GF-D8 (cell line): ENCODE data around the gene MX1.
A peak's percentile ranks its signal among the peaks of the same experiment; 100 is the strongest.

Experiments used
- DNase-seq: peaks from one replicate; lab custom pipeline; 2025; lab: John Stamatoyannopoulos, UW

Gene MX1

DNA sequence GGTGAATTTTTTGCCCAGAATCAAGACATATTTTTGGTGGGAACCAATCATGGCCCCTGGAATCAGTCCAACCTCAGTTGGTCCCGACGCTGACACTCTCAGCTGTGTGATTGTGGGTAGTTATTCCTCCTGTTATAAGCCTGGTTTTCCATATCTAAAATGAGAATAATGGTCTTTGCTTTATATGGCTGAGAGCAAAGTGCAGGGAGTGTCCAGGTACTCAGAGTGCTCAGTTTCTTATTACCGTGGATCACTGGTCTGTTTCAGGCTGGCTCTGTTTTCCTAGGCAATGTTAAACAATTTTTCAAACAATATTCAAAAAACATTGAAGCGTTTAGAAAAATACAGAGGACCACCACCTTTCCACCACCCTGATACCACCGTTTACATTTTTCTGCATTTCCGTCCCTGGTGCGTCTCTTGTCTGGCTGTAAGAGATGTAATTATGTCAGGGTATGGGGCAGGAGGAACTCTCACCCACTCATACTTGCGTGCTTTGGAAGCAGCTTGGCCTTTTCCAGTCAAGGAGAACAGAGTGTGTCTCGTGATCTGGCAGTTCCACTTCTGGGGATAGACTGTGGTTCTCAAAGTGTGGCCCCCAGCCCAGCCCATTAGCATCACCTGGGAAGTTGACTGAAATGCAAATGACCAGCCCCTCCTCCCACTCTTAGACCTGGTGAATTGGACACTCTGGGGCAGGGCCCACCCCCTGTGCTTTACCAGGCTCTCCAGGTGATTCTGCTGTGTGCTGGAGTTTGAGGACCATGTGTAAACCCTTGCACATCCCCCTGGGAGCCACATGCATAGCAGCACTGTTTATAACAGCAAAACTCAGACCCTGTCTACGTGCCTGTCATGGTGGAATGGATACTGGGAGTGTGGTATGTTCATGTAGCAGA is 6.8 kb downstream of the MX1 start:
- DNase-seq: no peak

DNA sequence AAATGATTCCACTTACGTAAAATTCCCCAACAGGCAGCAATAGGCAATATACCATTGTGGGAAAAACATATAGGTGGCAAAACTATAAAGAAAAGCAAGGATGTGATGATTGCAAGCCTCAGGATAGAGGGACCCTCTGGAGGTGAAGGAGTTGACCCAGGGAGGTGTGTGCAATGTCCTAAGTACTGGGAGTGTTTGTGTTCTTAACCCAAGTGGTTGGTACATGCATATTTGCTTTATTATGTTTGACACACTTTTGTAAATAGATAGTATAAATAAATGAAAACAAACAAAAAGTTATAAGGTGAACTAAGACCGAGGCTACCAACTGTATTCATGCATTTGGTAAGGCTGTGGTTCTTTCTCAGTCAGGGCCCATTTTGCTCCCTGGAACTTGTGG is 7.5 kb downstream of the MX1 start:
- no peak for DNase-seq

DNA sequence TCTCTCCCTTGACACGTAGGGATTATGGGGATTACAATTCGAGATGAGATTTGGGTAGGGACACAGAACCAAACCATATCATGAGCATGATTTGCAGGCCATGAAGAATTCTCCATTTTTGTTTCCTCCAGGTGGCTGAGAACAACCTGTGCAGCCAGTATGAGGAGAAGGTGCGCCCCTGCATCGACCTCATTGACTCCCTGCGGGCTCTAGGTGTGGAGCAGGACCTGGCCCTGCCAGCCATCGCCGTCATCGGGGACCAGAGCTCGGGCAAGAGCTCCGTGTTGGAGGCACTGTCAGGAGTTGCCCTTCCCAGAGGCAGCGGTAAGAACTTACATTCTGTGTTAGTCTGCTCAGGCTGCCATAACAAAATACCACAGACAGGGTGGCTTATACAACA is 9.7 kb downstream of the MX1 start:
- DNase-seq: no peak

DNA sequence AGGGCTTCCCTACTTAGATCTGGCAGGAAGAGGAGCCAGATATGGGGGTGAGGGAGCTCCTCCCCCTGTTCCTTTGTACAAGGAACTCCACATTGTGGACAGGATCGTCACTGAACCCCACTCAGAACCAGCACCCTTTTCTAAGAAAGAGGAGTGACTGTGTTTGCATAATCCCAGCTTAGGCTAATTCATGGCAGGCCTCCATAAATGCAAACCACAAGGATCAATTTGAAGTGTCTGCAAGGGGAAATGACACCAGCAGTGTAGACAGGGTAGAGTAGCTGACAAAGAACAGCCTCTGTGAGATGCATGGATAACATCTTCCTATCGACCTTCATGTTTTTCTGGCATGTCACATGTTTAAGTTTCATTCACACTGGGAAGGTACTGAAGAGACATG is 11.7 kb downstream of the MX1 start:
- peak; percentile 60 for DNase-seq

DNA sequence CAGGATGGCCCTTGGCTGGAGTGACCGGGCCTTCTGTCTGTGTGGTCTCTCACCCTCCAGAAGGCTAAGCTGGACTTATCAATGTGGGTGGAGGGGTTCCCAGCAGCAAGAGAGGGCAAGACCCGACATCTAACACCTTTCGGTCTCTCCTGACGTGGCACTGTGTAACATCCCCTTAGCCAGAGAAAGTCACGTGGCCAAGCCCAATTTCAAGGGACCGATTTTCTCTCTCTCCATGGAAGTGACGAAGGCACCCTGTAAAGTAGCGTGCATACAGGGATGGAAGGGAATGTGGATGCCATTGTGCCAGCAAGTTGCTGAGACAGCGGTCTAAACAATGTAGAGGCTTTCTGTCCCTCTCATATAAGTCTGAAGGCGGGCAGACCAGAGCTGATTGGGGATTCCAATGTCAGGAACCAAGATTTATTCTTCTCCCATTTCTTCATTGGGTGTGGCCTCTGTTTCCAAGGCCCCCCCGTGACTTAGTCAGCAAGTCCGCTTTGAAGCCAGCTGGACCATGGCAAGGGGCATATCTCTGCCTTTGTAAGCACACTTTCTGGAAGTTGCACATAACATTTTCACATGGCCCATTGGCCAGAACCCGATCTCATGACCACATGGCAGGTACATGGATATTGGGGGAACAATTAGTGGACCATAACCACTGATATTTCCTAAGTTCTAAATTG is 12.5 kb downstream of the MX1 start:
- DNase-seq: no peak

GRCh38 chr21:41439248-41439647 is 13.2 kb downstream of the MX1 start:
- no peak for DNase-seq

GRCh38 chr21:41441546-41441945 is 15.5 kb downstream of the MX1 start:
- no peak for DNase-seq

GRCh38 chr21:41442481-41443186 is 16.6 kb downstream of the MX1 start:
- DNase-seq: no peak

DNA sequence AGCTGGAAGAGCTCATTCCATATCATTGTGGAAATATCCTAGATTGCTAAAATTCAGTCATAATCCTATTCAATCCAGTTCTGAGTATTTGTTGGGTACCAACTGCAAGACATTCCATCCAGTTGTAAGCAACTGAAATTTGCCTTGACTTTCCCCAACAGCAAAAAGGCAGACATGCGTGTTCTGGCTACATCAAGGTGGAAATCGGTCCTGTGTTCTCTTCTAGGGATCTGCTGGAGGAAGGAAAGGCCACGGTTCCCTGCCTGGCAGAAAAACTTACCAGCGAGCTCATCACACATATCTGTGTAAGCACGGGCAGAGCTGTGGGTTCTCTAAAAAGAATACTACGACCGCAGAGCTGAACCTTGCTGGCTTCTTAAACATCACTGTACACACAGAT is 17.5 kb downstream of the MX1 start:
- DNase-seq: no peak

- DNase-seq: no peak
Measured at GRCh38 chr21:41444703-41445464, 18.8 kb downstream of the MX1 start.

GRCh38 chr21:41445465-41445862 is 19.4 kb downstream of the MX1 start:
- DNase-seq: no peak

DNA sequence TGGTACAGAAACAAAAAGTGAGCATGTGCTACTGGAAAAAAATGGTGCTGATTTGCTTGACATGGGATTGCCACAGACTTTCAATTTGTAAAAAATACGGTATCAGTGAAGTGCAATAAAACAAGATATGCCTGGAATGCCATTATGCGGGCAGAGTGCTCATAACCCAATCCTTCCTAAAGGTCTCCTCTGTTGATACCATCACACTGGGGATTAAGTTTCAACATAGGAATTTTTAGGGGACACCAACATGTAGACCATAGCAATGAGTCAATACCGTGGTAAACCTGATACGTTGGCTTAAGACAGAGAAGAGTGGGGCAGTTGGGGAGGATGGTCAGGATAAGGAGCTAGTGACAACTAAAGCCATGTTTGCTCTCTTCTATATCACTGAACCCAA is 20.5 kb downstream of the MX1 start:
- no peak for DNase-seq

DNA sequence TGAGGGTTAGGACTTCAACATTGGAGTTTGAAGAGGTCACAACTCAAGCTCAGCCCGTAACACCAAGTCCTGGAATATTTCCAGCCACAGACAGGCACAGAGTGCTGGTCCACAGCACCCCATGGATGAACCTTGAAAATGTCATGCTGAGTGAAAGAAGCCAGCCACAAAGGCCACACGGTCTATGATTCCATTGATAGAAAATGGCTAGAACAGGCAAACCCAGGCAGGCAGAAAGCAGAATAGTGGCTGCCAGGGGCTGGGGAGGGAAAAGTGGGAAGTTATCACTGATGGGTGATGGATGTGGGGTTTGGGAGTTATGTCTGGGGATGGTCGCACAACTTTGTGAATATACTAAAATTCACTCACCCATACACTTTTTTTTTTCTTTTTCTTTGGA is 21.3 kb downstream of the MX1 start:
- DNase-seq: no peak

GRCh38 chr21:41449613-41450012 is 23.6 kb downstream of the MX1 start:
- DNase-seq: no peak

DNA sequence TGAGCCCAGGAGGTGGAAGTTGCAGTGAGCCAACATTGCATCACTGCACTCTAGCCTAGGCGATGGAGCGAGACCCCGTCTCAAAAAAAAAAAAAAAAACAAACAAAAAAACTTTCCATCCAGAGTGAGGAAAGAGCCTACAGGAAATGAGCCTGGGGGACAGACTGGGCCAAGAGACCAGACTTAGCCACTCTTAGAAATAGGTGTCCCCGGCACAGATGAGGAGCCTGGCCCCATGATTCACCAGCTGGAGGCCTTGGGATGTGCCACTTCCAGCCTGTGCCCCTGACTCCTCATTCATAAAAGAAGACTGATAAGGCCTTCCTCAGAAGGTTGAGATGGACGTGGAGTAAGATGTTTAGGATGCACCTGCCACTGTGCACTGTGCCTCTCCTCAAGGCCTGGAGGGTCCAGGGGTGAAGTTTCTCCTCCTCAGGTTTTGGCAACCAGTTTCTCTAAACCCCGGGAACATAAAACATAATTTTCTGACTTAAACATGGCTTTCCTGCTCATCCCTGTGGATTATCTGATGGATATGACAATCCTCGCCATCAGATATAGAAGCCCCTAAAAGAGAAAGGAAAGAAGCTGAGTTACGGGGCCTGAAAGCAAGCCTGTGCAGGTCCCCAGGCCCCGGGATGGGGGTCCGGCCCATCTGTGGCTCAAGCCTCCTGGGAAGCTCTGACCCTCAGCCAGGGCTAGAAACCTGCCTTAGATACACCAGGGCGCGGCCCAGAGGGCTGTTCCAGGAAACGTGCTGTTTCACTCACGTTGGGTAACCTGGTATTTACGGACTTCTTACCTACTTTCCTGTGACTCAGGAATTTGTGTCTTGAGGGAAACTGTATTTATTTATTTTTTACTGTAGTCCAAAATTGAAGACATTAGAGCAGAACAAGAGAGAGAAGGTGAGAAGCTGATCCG is 26.0 kb downstream of the MX1 start:
- DNase-seq: no peak

DNA sequence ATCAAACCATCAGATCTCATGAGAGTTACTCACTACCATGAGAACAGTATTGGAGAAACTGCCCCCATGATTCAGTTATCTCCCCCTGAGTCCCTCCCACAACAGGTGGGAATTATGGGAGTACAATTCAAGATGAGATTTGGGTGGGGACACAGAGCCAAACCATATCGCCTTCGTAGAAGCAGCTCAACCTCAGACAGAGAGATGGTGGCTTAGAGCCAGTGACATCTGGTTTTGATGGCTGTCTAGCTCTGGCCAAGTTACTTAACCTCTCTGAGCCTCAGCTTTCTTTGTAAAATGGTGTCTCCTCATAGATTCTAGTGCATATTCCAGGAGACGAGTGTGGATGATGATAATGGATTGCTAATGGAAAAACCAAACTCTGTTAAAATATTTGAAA is 27.2 kb downstream of the MX1 start:
- DNase-seq: no peak

- no peak for DNase-seq
Measured at GRCh38 chr21:41453761-41454160, 27.7 kb downstream of the MX1 start.

- DNase-seq: no peak
Measured at GRCh38 chr21:41458121-41458520, 32.1 kb downstream of the MX1 start.

DNA sequence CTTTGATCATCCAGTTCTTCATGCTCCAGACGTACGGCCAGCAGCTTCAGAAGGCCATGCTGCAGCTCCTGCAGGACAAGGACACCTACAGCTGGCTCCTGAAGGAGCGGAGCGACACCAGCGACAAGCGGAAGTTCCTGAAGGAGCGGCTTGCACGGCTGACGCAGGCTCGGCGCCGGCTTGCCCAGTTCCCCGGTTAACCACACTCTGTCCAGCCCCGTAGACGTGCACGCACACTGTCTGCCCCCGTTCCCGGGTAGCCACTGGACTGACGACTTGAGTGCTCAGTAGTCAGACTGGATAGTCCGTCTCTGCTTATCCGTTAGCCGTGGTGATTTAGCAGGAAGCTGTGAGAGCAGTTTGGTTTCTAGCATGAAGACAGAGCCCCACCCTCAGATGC is 32.5 kb downstream of the MX1 start:
- no peak for DNase-seq

DNA sequence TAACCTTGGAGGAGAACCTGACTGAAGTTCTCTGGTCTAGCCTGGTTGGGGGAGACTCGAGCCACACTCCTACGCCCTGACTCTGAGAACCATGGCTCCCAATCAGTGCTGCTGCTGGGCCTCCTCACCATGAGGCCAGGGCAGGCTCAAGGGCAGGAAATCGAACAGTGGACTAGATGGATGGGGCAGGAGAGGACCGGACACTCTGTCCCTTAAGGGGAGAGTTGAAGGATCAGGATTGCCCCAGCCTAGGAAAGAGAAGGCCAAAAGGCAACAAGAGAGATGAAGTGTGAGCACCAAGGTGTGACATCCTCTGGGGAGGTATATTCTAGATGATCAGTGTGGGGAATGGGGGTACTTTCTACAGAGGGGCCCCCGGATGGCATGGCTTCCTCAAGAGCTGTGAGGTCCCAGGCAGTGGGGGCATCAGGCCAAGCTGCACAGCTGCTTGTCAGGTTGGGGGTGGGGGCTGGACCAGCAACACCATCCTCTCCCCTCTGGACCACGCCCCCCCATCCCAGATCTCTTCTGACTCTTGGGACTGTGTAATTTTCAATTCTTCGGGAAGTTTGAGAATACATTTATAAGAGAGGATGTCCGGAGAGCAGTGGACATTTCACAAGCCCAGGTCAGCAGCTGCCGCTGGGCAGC is 34.0 kb downstream of the MX1 start:
- no peak for DNase-seq
